ENCODE data around the gene FAM20B. TPM values are rescaled to one million over a fixed set of nuclear protein-coding genes. Genes with fewer than 3 reads are reported as not detected.

Gene FAM20B
- total RNA-seq, 1 experiment from 2014 or later, result 35.4 TPM

- Histone ChIP-seq H3K23me2 (ENCODE audit: insufficient read length, low read depth, low read length, poor library complexity, severe bottlenecking) (no peaks in the 10 kb centered on the region), H3T11ph (ENCODE audit: low read length) (no peak overlapping the region), H3K23ac (ENCODE audit: insufficient read length, low read depth, low read length) (no peak overlapping the region), H3K27me3 (ENCODE audit: insufficient read depth, low read length) (no peaks in the 10 kb centered on the region), H3K4me1 (ENCODE audit: insufficient read depth, low read length) (no peaks in the 10 kb centered on the region), H2BK12ac (ENCODE audit: insufficient read length, low read depth, low read length) (no peak overlapping the region), H4K20me1 (ENCODE audit: control insufficient read depth, insufficient read depth, insufficient read length) (no peaks in the 10 kb centered on the region), H4K91ac (ENCODE audit: insufficient read length, low read depth, low read length) (no peak overlapping the region), H3K79me1 (ENCODE audit: insufficient read depth, low read depth, low read length, poor library complexity, severe bottlenecking) (no peaks in the 10 kb centered on the region), H4K8ac (replicated peaks; ENCODE audit: insufficient read length, low read depth, low read length) (no peak overlapping the region), H3K9ac (ENCODE audit: extremely low read depth, insufficient read length, low read length) (no peak overlapping the region), H3K4me2 (ENCODE audit: insufficient read depth, insufficient read length, low read length) (no peak overlapping the region), H4K5ac (ENCODE audit: insufficient read length, low read depth, low read length) (no peak overlapping the region), H2BK20ac (ENCODE audit: low read depth, low read length, poor library complexity, severe bottlenecking) (no peak overlapping the region), H3K9me3 (ENCODE audit: control insufficient read depth, low read depth, low read length) (no peaks in the 10 kb centered on the region), H3K4ac (ENCODE audit: low read depth, low read length) (no peak overlapping the region), H3K79me2 (ENCODE audit: insufficient read depth, low read length) (no peaks in the 10 kb centered on the region), H3K56ac (ENCODE audit: insufficient read length, low read depth, low read length) (no peak overlapping the region), H3K18ac (ENCODE audit: insufficient read length, low read depth, low read length) (no peak overlapping the region), H2AK5ac (ENCODE audit: insufficient read length, low read length) (no peak overlapping the region), H3K14ac (ENCODE audit: insufficient read depth, low read length) (no peak overlapping the region), H2BK15ac (ENCODE audit: low read depth, low read length) (no peak overlapping the region), H2BK120ac (ENCODE audit: low read depth, low read length, poor library complexity, severe bottlenecking) (no peak overlapping the region), H3K27ac (ENCODE audit: insufficient read length, low read depth, low read length) (no peak overlapping the region), H2BK5ac (ENCODE audit: insufficient read length, low read length) (no peak overlapping the region), H2AFZ (ENCODE audit: low read length) (no peak overlapping the region)
- Mint-ChIP-seq H3K9me3 (no peaks in the 10 kb centered on the region), H3K36me3 (ENCODE audit: insufficient read depth in 1 of 3, low read depth in 3 of 3) (peaks cover 19 to 49% (median 41%) of the 10 kb centered on the region in 3 experiments; a peak in 6 of 7 replicates), H3K4me1 (peaks cover 12 to 16% of the 10 kb centered on the region in 2 experiments), H3K27me3 (ENCODE audit: low read depth) (no peaks in the 10 kb centered on the region; the same call in 1 of the 2 replicates), H3K4me3 (no peak overlapping the region), H3K27ac (peak overlapping the region in 2 of 3 experiments; percentile 38 to 49; a peak in 3 of 7 replicates)
- no peak for DNase-seq
- WGBS (ENCODE audit: extremely low coverage, insufficient read length, low lambda C conversion rate), result no CpG with 5 or more reads among the region's 15 CpGs
- TF ChIP-seq, protein P1, sequence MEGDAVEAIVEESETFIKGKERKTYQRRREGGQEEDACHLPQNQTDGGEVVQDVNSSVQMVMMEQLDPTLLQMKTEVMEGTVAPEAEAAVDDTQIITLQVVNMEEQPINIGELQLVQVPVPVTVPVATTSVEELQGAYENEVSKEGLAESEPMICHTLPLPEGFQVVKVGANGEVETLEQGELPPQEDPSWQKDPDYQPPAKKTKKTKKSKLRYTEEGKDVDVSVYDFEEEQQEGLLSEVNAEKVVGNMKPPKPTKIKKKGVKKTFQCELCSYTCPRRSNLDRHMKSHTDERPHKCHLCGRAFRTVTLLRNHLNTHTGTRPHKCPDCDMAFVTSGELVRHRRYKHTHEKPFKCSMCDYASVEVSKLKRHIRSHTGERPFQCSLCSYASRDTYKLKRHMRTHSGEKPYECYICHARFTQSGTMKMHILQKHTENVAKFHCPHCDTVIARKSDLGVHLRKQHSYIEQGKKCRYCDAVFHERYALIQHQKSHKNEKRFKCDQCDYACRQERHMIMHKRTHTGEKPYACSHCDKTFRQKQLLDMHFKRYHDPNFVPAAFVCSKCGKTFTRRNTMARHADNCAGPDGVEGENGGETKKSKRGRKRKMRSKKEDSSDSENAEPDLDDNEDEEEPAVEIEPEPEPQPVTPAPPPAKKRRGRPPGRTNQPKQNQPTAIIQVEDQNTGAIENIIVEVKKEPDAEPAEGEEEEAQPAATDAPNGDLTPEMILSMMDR (conservative IDR thresholded peaks at IDR 0.05), result no peak
Observed at GRCh38 chr1:179107706-179108629, 82.3 kb downstream of the FAM20B start.

All from H9 (cell line).